Keratinocyte (primary cell): Measurements from ENCODE around the gene MLXIP. TPM values are rescaled to one million over a fixed set of nuclear protein-coding genes. Genes with fewer than 3 reads are reported as not detected.

Experiments
- DNase-seq: peaks from one replicate; pipeline ENCODE4 v3.0.0-alpha.2; 2011; ENCODE audit warnings: low read depth, missing footprints, low spot score
- FAIRE-seq: peaks from 2 replicates; lab custom pipeline; 2011; peaks lifted over from hg19 to GRCh38; lab: Jason Lieb, UNC
- H2AFZ ChIP-seq: 2 replicates; pipeline ENCODE4 v1.6.0; 2012; ENCODE audit warnings: low read length, control low read depth, inconsistent platforms; ENCODE audit not compliant: control insufficient read depth
- H3K27ac ChIP-seq: 2 replicates; pipeline ENCODE4 v1.5.1; 2011; ENCODE audit warnings: low read length; ENCODE audit not compliant: control insufficient read depth, insufficient read depth
- H3K27me3 ChIP-seq: 3 replicates; pipeline ENCODE4 v1.6.0; 2011; ENCODE audit warnings: low read length; ENCODE audit not compliant: control insufficient read depth, insufficient read depth; ENCODE audit errors: extremely low read depth
- H3K36me3 ChIP-seq, 2 experiments: 2 replicates in 1 of 2; 3 replicates in 1 of 2; pipeline ENCODE4 v1.5.1; 2011; ENCODE audit warnings: low read length in 2 of 2, mild to moderate bottlenecking in 1 of 2; ENCODE audit not compliant: control insufficient read depth in 2 of 2, insufficient read depth in 2 of 2; ENCODE audit errors: extremely low read depth in 1 of 2
- H3K4me1 ChIP-seq: 3 replicates; pipeline ENCODE4 v1.5.1; 2011; ENCODE audit warnings: low read length; ENCODE audit not compliant: control insufficient read depth, insufficient read depth; ENCODE audit errors: extremely low read depth
- H3K4me2 ChIP-seq: 3 replicates; pipeline ENCODE4 v1.6.0; 2011; ENCODE audit warnings: low read depth, low read length; ENCODE audit not compliant: control insufficient read depth, insufficient read depth; ENCODE audit errors: extremely low read depth
- H3K4me3 ChIP-seq, 3 experiments: fragments of 200-600 bp in 1 of 3; sonication (generic) in 1 of 3; 2 replicates in 2 of 3; 3 replicates in 1 of 3; pipeline ENCODE4 v1.5.1; 2011 to 2016; ENCODE audit warnings: low read length in 3 of 3, mild to moderate bottlenecking in 3 of 3, control low read depth in 2 of 3, inconsistent platforms in 1 of 3, low read depth in 1 of 3, mixed read lengths in 1 of 3, mixed run types in 1 of 3, moderate library complexity in 1 of 3; ENCODE audit not compliant: control insufficient read depth in 2 of 3, insufficient read depth in 2 of 3; ENCODE audit errors: extremely low read depth in 1 of 3
- H3K79me2 ChIP-seq: 2 replicates; pipeline ENCODE4 v1.6.0; 2012; ENCODE audit warnings: low read length; ENCODE audit not compliant: control insufficient read depth, insufficient read depth
- H3K9ac ChIP-seq: 3 replicates; pipeline ENCODE4 v1.6.0; 2011; ENCODE audit warnings: low read length; ENCODE audit not compliant: control insufficient read depth, insufficient read depth; ENCODE audit errors: extremely low read depth
- H3K9me1 ChIP-seq: 3 replicates; pipeline ENCODE4 v1.6.0; 2011; ENCODE audit warnings: low read length; ENCODE audit not compliant: control insufficient read depth, insufficient read depth; ENCODE audit errors: extremely low read depth
- H3K9me3 ChIP-seq: 2 replicates; pipeline ENCODE4 v1.5.1; 2012; ENCODE audit warnings: low read depth, low read length; ENCODE audit not compliant: control insufficient read depth
- H4K20me1 ChIP-seq: 3 replicates; pipeline ENCODE4 v1.6.0; 2011; ENCODE audit warnings: low read length; ENCODE audit not compliant: control insufficient read depth, insufficient read depth; ENCODE audit errors: extremely low read depth
- EZH2 ChIP-seq: IDR thresholded peaks from one replicate; pipeline ENCODE4 v1.6.1; 2012; ENCODE audit warnings: inconsistent platforms, mild to moderate bottlenecking, low read length, moderate library complexity
- dilution Hi-C: fragments of 300-500 bp; cut with MboI; formaldehyde crosslinking; loops from one replicate; pipeline ENCODE4 v1.7.0; 2020; ENCODE audit warnings: low sequenced_read_pairs; ENCODE audit not compliant: extremely low pct_ligation_motif_present
- polyA plus RNA-seq, 5 experiments: library from polyadenylated mRNA; depleted of rRNA in 3 of 5; stranded (reverse) in 3 of 5; stranded (forward) in 1 of 5; unstranded in 1 of 5; fragments of >200 nt; gene quantifications; 1 replicate in 1 of 5; 2 replicates in 3 of 5; 3 replicates in 1 of 5; pipeline versions ENCODE4 v1.2.1 to v1.2.3, GENCODE V29; 2011 to 2012; ENCODE audit warnings: missing spikeins in 2 of 5, low read depth in 1 of 5, low replicate concordance in 1 of 5
- TF ChIP-seq, protein P1 (sequence below), 3 experiments: IDR thresholded peaks in 1 of 3; conservative IDR thresholded peaks in 1 of 3; optimal IDR thresholded peaks in 1 of 3; 2 replicates in 2 of 3; 3 replicates in 1 of 3; pipeline versions ENCODE3 to v1.5.1; 2011; ENCODE audit warnings: low read length in 3 of 3, mild to moderate bottlenecking in 3 of 3, moderate library complexity in 2 of 3, control low read depth in 1 of 3, inconsistent platforms in 1 of 3; ENCODE audit not compliant: insufficient read depth in 2 of 3; ENCODE audit errors: extremely low read depth in 1 of 3

MLXIP gene
- polyA plus RNA-seq, 1 donor (not counting 4 experiments of a cell fraction or from before 2014, with no cell fraction given): 5.5 TPM

DNA sequence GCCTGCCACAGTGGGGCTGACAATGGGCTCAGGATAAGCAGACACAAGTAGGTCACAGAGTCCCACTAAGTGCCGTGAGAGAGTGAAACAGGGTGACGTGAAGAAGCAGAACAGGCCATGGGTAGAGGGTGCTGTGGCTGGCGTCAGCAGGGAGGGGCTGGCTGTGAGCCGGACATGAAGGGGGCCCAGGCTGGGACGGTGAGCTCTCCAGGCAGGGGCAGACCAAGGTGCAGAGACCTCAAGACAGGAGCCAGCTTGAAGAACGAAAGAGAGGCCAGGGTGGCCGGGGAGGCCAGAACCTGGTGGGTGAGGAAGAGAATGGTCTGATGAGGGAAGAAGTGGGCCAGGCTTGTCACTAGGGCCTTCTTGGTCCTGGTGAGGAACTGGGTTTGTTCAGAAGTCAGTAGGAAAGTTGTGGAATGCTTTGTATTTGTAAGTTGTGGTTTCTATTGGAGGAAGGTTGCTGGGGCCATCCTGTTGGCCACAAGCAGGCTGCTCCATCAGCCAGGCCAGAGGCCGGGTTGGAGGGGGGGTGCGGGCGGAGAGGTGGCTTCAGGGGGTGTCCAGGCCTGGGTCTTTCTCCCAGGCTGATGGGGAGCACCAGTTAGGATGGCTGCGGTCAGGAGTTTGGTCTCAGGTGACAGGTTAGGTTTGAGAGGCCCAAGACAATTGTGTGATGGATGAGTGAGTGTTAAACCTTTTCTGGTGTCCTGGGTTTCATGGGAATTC is 21.4 kb upstream of the MLXIP start:
- Histone ChIP-seq H4K20me1 (peaks cover 6% of the 10 kb centered on the region), H3K9ac (no peak overlapping the region), H3K9me3 (no peaks in the 10 kb centered on the region), H3K4me2 (no peak overlapping the region), H3K27ac (no peak overlapping the region), H2AFZ (no peak overlapping the region), H3K4me1 (peaks cover 5% of the 10 kb centered on the region), H3K79me2 (no peaks in the 10 kb centered on the region), H3K4me3 (no peak overlapping the region), H3K9me1 (no peaks in the 10 kb centered on the region), H3K36me3 (peaks cover 27 to 43% of the 10 kb centered on the region in 2 experiments), H3K27me3 (no peaks in the 10 kb centered on the region)
- dilution Hi-C loops: no loop called here
- TF ChIP-seq EZH2: no peak
- TF ChIP-seq, protein P1, sequence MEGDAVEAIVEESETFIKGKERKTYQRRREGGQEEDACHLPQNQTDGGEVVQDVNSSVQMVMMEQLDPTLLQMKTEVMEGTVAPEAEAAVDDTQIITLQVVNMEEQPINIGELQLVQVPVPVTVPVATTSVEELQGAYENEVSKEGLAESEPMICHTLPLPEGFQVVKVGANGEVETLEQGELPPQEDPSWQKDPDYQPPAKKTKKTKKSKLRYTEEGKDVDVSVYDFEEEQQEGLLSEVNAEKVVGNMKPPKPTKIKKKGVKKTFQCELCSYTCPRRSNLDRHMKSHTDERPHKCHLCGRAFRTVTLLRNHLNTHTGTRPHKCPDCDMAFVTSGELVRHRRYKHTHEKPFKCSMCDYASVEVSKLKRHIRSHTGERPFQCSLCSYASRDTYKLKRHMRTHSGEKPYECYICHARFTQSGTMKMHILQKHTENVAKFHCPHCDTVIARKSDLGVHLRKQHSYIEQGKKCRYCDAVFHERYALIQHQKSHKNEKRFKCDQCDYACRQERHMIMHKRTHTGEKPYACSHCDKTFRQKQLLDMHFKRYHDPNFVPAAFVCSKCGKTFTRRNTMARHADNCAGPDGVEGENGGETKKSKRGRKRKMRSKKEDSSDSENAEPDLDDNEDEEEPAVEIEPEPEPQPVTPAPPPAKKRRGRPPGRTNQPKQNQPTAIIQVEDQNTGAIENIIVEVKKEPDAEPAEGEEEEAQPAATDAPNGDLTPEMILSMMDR (optimal IDR thresholded peaks at IDR 0.05 in 1 of 3, IDR thresholded peaks at IDR 0.05 in 1 of 3, conservative IDR thresholded peaks at IDR 0.05 in 1 of 3; ENCODE audit: extremely low read depth in 1 of 3, insufficient read depth in 2 of 3, low read length in 3 of 3): no peak
- DNase-seq (no peak), FAIRE-seq (no peak)

DNA sequence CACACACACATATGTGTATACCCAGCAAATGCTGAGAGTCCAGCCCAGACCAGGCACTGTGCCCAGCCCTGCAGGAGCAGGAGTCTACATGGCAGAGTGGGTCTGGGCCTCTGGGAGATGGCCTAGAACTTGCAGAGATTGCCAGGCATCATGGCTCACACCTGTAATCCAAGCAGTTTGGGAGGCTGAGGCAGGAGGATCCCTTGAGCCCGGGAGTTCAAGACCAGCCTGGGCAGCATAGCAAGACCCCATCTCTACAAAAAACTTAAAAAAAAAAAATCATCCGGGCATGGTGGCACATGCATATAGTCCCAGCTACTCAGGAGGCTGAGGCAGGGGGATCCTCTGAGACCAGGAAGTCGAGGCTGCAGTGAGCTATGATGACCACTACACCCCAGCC is 20.8 kb upstream of the MLXIP start:
- Histone ChIP-seq H3K27me3 (no peaks in the 10 kb centered on the region), H3K9me1 (no peaks in the 10 kb centered on the region), H3K27ac (no peak overlapping the region), H3K4me1 (peaks cover 9% of the 10 kb centered on the region), H3K4me2 (no peak overlapping the region), H2AFZ (no peak overlapping the region), H3K36me3 (peaks cover 27 to 43% of the 10 kb centered on the region in 2 experiments), H4K20me1 (peaks cover 6% of the 10 kb centered on the region), H3K4me3 (no peak overlapping the region), H3K9me3 (no peaks in the 10 kb centered on the region), H3K9ac (no peak overlapping the region), H3K79me2 (no peaks in the 10 kb centered on the region)
- dilution Hi-C loops: no loop called here
- no peak for DNase-seq
- FAIRE-seq: no peak
- TF ChIP-seq, protein P1 (optimal IDR thresholded peaks at IDR 0.05 in 1 of 3, IDR thresholded peaks at IDR 0.05 in 1 of 3, conservative IDR thresholded peaks at IDR 0.05 in 1 of 3; ENCODE audit: extremely low read depth in 1 of 3, insufficient read depth in 2 of 3, low read length in 3 of 3): no peak
- TF ChIP-seq EZH2: no peak
